HEK293T (cell line): ENCODE results near the gene TMEM11.

Experiments used
- ARNT ChIP-seq: fragments of 450-650 bp; IDR thresholded peaks from 2 replicates; pipeline ENCODE4 v1.6.1; 2017; ENCODE audit warnings: mild to moderate bottlenecking
- FOXK2 ChIP-seq: fragments of 450-650 bp; IDR thresholded peaks from 2 replicates; pipeline ENCODE4 v1.6.1; 2016; ENCODE audit warnings: mild to moderate bottlenecking
- SUZ12 ChIP-seq: fragments of 450-650 bp; IDR thresholded peaks from 2 replicates; pipeline ENCODE4 v1.6.1; 2016; ENCODE audit warnings: mild to moderate bottlenecking

- TF ChIP-seq ARNT = no peak
- TF ChIP-seq FOXK2 = no peak
- TF ChIP-seq SUZ12 = no peak
Observed at GRCh38 chr17:21164620-21165019, 49.3 kb downstream of the TMEM11 start.
